HEK293T (cell line): ENCODE results near the gene TBC1D1.

Source experiments
- BHLHE40 ChIP-seq: fragments of 450-650 bp; IDR thresholded peaks from 2 replicates; pipeline ENCODE4 v1.6.1; 2016; ENCODE audit warnings: mild to moderate bottlenecking, moderate library complexity, borderline replicate concordance
- ELF4 ChIP-seq: fragments of 450-650 bp; IDR thresholded peaks from 2 replicates; pipeline ENCODE4 v1.6.1; 2017; ENCODE audit warnings: antibody characterized with exemption
- FOXA1 ChIP-seq: fragments of 450-650 bp; IDR thresholded peaks from 2 replicates; pipeline ENCODE4 v1.6.1; 2016; ENCODE audit warnings: mild to moderate bottlenecking
- FOXK2 ChIP-seq: fragments of 450-650 bp; IDR thresholded peaks from 2 replicates; pipeline ENCODE4 v1.6.1; 2016; ENCODE audit warnings: mild to moderate bottlenecking
- FOXM1 ChIP-seq: fragments of 450-650 bp; IDR thresholded peaks from 2 replicates; pipeline ENCODE4 v1.6.1; 2017; ENCODE audit warnings: mild to moderate bottlenecking, borderline replicate concordance
- HDGF ChIP-seq: fragments of 450-650 bp; IDR thresholded peaks from 2 replicates; pipeline ENCODE4 v1.6.1; 2017; ENCODE audit warnings: antibody characterized with exemption, borderline replicate concordance
- L3MBTL2 ChIP-seq: fragments of 450-650 bp; conservative IDR thresholded peaks from 2 replicates; pipeline ENCODE4 v1.6.1; 2016; ENCODE audit warnings: mild to moderate bottlenecking
- LEF1 ChIP-seq: fragments of 450-650 bp; IDR thresholded peaks from 2 replicates; pipeline ENCODE4 v1.6.1; 2017; ENCODE audit warnings: mild to moderate bottlenecking, borderline replicate concordance
- NFRKB ChIP-seq: fragments of 450-650 bp; IDR thresholded peaks from 2 replicates; pipeline ENCODE4 v1.6.1; 2016; ENCODE audit warnings: mild to moderate bottlenecking, moderate library complexity
- SP1 ChIP-seq: fragments of 450-650 bp; IDR thresholded peaks from 2 replicates; pipeline ENCODE4 v1.6.1; 2017
- SUZ12 ChIP-seq: fragments of 450-650 bp; IDR thresholded peaks from 2 replicates; pipeline ENCODE4 v1.6.1; 2016; ENCODE audit warnings: mild to moderate bottlenecking
- TARDBP ChIP-seq: fragments of 450-650 bp; IDR thresholded peaks from 2 replicates; pipeline ENCODE4 v1.6.1; 2016
- TF ChIP-seq, protein P1 (sequence below): fragments of 450-650 bp; IDR thresholded peaks from 2 replicates; pipeline ENCODE4 v1.6.1; 2016

DNA sequence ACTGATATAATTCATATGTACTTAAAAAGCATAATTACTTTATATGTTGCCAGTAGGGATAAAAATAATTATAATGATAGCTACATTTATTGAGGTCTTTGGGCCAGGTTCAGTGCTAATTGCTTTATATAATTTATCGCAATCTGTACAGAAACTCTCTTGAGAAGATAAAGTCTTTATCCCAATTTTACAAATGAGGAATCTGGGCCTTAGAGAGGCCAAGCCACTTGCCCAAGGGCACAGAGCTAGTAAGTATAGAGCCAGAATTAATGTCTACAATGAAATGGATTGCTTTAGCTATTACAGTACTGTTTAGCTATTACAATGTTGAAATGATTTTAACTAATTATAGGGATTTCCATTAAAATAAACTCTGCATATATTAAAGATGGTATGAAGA is 30.6 kb upstream of the TBC1D1 start:
- TF ChIP-seq FOXM1 (no peak), FOXK2 (no peak), TARDBP (no peak), SP1 (no peak), BHLHE40 (no peak), LEF1 (no peak), NFRKB (no peak), FOXA1 (no peak), L3MBTL2 (no peak), ELF4 (no peak), SUZ12 (no peak), HDGF (no peak)
- TF ChIP-seq, protein P1, sequence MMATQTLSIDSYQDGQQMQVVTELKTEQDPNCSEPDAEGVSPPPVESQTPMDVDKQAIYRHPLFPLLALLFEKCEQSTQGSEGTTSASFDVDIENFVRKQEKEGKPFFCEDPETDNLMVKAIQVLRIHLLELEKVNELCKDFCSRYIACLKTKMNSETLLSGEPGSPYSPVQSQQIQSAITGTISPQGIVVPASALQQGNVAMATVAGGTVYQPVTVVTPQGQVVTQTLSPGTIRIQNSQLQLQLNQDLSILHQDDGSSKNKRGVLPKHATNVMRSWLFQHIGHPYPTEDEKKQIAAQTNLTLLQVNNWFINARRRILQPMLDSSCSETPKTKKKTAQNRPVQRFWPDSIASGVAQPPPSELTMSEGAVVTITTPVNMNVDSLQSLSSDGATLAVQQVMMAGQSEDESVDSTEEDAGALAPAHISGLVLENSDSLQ, result no peak
